Measurements from ENCODE around the gene FBXW8.

The FBXW8 gene
- total RNA-seq = 19.1 to 27.3 reads per million in 2 donors

GRCh38 chr12:116910645-116911451 is at the start of gene FBXW8:
FBXW8 (plus strand) TSS chr12:116910950; CDS start chr12:116911038, 88 bp downstream.
- peak; percentile 54 for DNase-seq

- DNase-seq = no peak
Measured at GRCh38 chr12:116861320-116861719, 49.4 kb upstream of the FBXW8 start.

- no peak for DNase-seq
Measured at GRCh38 chr12:116862167-116862566, 48.6 kb upstream of the FBXW8 start.

- DNase-seq = no peak
Measured at GRCh38 chr12:116863275-116863767, 47.4 kb upstream of the FBXW8 start.

GRCh38 chr12:116864371-116865160 is 46.2 kb upstream of the FBXW8 start:
- no peak for DNase-seq

GRCh38 chr12:116867523-116867922 is 43.2 kb upstream of the FBXW8 start:
- no peak for DNase-seq

- no peak for DNase-seq
Measured at GRCh38 chr12:116870306-116870705, 40.4 kb upstream of the FBXW8 start.

- DNase-seq = no peak
Measured at GRCh38 chr12:116874324-116874995, 36.3 kb upstream of the FBXW8 start.

GRCh38 chr12:116876151-116876869 is 34.4 kb upstream of the FBXW8 start:
- DNase-seq = no peak

- DNase-seq = no peak
Measured at GRCh38 chr12:116878567-116879508, 31.9 kb upstream of the FBXW8 start.

GRCh38 chr12:116879509-116880212 is 31.1 kb upstream of the FBXW8 start:
- DNase-seq = no peak

GRCh38 chr12:116880213-116880816 is 30.4 kb upstream of the FBXW8 start:
- DNase-seq = no peak

GRCh38 chr12:116880817-116881324 is 29.9 kb upstream of the FBXW8 start:
- no peak for DNase-seq

- no peak for DNase-seq
Measured at GRCh38 chr12:116881325-116881876, 29.3 kb upstream of the FBXW8 start, which contains the start of gene HRK. HRK (minus strand) TSS chr12:116881441; CDS start chr12:116881307, 134 bp downstream.

GRCh38 chr12:116881877-116882507 is 28.8 kb upstream of the FBXW8 start:
- no peak for DNase-seq

GRCh38 chr12:116882742-116883141 is 28.0 kb upstream of the FBXW8 start:
- no peak for DNase-seq

GRCh38 chr12:116884871-116885270 is 25.9 kb upstream of the FBXW8 start:
- DNase-seq = no peak

- no peak for DNase-seq
Measured at GRCh38 chr12:116885491-116885890, 25.3 kb upstream of the FBXW8 start.

- DNase-seq = no peak
Measured at GRCh38 chr12:116887244-116887643, 23.5 kb upstream of the FBXW8 start.
